ENCODE data around the gene FN1. TPM values are rescaled to one million over a fixed set of nuclear protein-coding genes. Genes with fewer than 3 reads are reported as not detected.

Gene FN1
- total RNA-seq (2014; rRNA removed), result 3,000 and 3,278 TPM in 2 replicates
- polyA plus RNA-seq (2012), result 2,602 TPM

GRCh38 chr2:215435870-215436704, at the start of gene FN1:
FN1 (minus strand) TSS chr2:215436068; CDS start chr2:215435802, 266 bp downstream.
- peak; percentile 99 for DNase-seq (ENCODE audit: low read depth)

DNA sequence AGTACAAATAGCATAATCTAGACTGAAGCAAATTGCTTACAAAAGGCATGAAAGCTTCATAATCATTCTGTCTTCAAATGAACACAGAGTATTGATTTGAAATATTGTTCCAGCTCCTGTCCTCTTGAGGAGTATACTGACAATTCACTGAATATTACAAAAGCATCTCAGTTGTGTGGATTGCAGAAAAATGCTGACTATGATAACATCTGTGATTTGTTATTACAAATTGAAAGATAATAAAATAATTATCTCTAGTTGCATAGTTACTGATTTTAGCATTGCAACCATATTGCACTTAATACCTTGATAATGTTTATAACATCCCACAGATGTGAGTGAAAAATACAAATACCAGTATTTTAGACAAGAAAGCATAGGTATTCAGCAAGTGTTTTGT, 49.2 kb upstream of the FN1 start:
- DNase-seq (ENCODE audit: low read depth), result no peak

DNA sequence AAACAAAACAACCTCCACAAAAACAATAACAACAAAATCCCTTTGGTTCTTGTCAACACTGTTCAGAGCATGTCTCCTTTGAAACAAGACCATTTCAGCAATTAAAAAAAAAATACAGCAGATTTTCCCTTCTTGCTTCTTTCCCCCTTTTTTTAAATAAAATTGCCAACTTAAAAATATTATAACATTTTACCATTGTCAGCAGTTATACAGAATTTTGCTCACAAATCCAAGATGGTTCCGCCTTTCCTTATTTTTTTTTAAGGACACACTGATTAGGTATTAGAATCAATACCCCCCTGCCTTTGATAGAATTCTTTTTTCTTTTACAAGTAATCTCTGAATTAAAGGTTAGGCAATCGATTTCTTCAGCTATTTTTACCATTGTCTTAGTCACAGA, 48.7 kb upstream of the FN1 start:
- DNase-seq (ENCODE audit: low read depth), result no peak

DNA sequence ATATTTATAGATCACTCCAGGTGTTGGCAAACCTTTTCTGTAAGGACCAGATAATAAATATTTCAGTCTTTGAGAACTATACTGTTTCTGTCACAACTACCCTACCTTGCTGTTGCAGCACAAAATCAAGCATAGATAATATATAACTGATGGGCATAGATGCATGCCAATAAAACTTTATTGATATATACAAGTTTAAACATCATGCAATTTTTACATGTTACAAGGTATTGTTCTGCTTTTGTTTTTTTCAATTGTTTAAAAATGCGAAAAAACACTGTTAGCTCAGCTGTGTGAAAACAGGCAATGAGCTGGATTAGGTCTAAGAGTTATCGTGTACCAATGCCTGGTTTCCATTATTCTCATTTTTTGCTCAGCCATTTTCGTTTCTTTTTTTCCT, 47.6 kb upstream of the FN1 start:
- DNase-seq (ENCODE audit: low read depth), result no peak

DNA sequence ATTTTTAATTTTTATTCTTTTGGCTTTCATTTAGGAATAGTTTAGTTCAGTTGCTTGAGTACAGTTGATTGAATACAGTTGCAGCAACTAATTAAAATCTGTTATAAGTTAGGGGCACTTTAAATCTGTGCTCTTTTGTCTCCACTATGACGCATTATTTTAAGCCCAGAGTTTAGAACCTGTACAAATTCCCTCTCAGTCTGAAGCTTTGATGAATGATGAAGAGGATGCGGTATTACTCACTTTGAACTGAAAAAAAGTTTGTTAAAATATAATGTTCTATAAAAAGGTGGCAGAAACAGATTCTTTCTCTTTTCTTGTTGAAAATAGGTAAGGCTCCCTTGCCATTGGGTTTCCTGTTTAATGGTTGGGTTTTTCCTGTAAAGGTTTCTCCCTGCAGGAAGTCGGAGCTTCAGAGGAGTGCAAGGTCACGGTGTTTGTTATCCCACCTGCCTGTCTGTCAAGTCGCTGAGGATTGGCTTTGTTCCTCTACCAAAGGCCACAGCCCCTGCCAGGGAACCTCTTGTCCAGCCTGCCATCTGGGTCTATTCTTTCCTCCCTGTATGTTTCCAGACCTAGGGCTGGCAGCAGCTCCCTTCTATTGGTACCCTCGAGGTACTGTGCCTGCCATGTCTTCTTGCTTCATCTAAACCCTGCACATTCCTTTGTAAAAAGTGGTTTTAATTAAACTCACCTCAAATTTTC, 43.8 kb upstream of the FN1 start:
- no peak for DNase-seq (ENCODE audit: low read depth)

DNA sequence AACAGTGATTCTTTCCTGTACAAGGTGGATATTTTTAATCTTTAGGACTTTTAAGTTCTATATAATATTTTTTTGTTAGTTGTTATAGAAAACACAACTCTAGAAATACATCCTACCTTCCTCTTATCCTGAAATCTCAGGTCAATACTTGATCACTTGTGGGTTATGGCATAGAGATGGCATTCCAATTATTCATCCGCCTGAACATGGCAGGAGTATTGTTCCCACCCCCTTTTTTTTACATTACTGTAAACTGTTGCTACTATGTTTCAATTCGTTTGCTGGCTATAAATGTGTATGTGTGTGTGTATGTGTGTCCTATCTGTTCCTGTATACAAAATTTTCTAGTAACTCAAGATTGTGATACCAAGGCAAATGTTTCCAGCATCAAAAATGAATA, 43.3 kb upstream of the FN1 start:
- DNase-seq (ENCODE audit: low read depth), result no peak

DNA sequence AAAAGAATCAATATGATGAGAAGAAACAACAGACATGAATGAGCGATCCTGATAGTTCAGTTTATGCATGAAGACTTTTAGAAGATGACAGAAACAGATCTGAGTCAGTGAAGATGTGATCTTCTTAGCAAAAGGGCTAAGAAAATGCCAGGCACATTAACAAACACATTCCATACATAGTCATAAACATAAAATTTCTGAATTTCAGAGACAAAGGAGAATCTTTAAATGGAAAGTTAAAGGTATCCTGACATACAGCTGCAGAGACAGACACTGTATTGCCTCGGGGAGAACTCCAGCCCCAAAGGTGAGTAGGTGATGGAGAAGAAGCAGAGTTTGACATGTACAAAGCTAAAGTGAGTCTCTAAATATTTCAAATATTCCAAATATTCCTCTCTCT, 40.6 kb upstream of the FN1 start:
- no peak for DNase-seq (ENCODE audit: low read depth)

GRCh38 chr2:215466097-215466909, 30.4 kb upstream of the FN1 start:
- DNase-seq (ENCODE audit: low read depth), result no peak

DNA sequence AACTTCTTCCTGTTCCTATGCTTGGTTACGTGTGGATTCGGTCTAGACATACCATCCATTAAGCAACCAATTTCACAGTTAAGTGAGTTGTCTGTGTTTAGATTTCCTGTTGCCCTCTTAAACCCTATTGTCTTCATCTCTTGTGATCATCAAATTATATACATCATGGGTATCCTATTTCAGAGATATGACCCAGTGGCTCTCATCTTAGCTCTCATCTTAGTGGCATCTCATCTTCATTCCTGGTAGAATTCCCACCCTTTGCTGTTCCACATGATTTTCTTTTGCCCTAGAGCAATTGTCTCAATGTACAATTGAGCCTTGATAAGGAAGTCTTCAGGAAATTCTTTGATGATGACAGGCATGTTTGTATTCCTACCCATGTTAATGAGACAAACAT, 29.4 kb upstream of the FN1 start:
- no peak for DNase-seq (ENCODE audit: low read depth)

- DNase-seq (ENCODE audit: low read depth), result peak; percentile 56
Observed at GRCh38 chr2:215461836-215462532, 26.1 kb upstream of the FN1 start.

GRCh38 chr2:215460682-215461382, 25.0 kb upstream of the FN1 start:
- peak; percentile 89 for DNase-seq (ENCODE audit: low read depth)

GRCh38 chr2:215455958-215456357, 20.1 kb upstream of the FN1 start:
- DNase-seq (ENCODE audit: low read depth), result no peak

- peak; percentile 50 for DNase-seq (ENCODE audit: low read depth)
Observed at GRCh38 chr2:215454519-215455246, 18.8 kb upstream of the FN1 start.

DNA sequence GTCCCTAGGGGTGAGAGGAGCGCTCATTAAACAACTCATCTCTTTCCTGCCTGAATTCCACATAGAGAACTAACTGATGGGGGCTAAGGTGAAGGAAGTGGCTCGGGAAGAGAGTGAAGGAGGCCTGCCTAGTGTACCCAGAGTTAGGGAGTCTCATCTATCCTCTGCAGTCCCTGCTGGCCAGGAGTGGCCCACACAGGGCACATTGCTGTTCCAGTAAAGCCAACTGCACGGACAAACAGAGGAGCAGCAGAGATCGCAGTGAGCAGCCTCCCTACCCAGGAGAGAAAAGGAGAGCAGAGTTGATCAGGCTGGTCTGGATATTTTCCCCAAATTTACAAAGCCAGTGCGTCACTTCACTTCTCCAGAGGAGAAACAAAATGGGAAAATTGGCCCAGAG, 16.9 kb upstream of the FN1 start:
- no peak for DNase-seq (ENCODE audit: low read depth)

GRCh38 chr2:215451012-215451756, 15.3 kb upstream of the FN1 start:
- DNase-seq (ENCODE audit: low read depth), result no peak

DNA sequence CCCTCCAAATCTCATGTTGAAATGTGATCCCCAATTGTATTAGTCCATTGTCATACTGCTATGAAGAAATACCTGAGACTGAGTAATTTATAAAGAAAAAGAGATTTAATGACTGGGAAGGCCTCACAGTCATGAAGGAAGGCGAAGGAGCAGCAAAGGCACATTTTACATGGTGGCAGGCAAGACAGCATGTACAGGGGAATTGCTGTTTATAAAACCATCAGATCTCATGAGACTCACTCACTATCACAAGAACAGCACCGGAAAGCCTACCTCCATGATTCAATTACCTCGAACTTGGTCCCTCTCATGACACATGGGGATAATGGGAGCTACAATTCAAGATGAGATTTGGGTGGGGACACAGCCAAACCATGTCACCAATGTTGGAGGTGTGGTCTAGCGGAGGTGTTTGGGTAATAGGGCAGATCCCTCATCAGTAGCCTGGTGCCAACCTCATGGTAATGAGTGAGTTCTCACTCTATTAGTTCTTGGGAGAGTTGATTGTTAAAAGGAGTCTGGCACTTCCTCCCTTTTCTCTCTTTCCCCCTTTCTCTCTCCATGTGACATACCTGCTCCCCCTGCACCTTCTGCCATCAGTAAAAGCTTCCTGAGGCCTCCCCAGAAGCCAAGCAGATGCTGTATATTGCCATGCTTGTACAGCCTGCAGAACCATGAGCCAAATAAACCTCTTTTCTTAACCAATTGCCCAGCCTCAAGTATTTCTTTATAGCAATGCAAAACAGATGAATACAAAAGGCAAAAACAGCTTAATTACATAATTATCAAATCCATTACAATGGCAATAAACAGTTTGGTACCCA, 14.5 kb upstream of the FN1 start:
- DNase-seq (ENCODE audit: low read depth), result no peak

DNA sequence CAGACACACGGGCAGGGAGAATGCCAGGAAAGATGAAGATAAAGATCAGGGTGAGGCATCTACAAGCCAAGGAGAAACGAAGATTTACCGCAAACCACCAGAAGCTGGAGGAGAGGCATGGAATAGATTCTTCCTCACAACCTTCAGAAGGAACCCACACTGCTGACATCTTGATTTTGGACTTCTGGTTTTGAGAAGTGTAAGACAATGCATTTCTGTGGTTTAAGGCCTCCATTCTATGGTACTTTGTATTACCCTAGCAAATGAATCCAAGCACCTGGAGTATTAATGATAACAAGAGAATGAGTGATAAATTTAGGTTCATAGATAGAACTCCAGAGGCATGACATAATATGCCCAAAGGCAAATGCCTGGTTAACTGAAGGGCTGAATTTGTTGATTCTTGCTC, 11.8 kb upstream of the FN1 start:
- no peak for DNase-seq (ENCODE audit: low read depth)

GRCh38 chr2:215447056-215447455, 11.2 kb upstream of the FN1 start:
- DNase-seq (ENCODE audit: low read depth), result no peak

GRCh38 chr2:215442401-215442787, 6.5 kb upstream of the FN1 start:
- no peak for DNase-seq (ENCODE audit: low read depth)
